ENCODE measurements around the gene TIMM17A. TPM values are rescaled to one million over a fixed set of nuclear protein-coding genes. Genes with fewer than 3 reads are reported as not detected.

TIMM17A gene
- total RNA-seq, 2 experiments from 2014 or later, result 43.8 to 67.2 TPM

DNA sequence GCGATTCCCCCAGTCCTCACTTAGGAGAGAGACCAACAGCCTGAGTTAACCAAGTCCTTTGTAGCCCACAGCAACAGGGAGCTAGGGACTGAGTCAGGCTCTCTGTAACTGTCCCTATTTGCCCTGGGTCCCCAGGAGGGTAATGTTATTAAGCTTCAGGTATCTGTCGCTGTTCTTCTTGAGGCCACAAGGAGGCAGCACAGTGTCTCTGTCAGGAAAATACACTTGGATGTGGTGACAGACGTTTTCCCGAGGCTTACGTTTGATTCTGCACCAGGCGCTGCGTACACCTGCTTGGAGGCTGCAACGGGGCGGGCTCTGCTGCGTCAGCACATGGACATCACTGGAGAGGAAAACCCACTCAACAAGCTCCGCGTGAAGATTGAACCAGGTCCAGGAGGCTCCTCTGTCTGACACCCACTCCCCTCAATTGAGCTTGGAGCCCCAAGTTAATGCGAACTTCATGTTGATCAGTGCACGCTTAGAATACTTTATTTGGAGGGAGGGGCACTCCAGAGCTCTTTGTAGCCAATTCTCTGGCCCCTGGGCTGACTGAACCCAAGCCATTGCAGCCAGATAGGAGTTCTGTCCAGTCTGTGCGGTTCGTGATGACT is 44.4 kb downstream of the TIMM17A start:
- Histone ChIP-seq H3K4me2 (ENCODE audit: low read length) (no peak overlapping the region), H3K36me3 (ENCODE audit: insufficient read depth, low read length) (no peaks in the 10 kb centered on the region), H3K27ac (ENCODE audit: low read depth, low read length, poor library complexity, severe bottlenecking) (no peak overlapping the region), H3K9me2 (ENCODE audit: insufficient read depth, low read length) (no peaks in the 10 kb centered on the region), H3K79me2 (ENCODE audit: insufficient read depth, low read depth, low read length) (no peaks in the 10 kb centered on the region), H3K4me3 (ENCODE audit: low read depth, low read length, poor library complexity, severe bottlenecking) (no peak overlapping the region), H4K20me1 (ENCODE audit: insufficient read depth, low read length) (no peaks in the 10 kb centered on the region), H2AFZ (ENCODE audit: low read length) (no peak overlapping the region), H3K9me3 (ENCODE audit: low read length) (no peaks in the 10 kb centered on the region), H3K4me1 (ENCODE audit: insufficient read depth, low read length, poor library complexity, severe bottlenecking) (no peaks in the 10 kb centered on the region)
- TF ChIP-seq, protein P1, sequence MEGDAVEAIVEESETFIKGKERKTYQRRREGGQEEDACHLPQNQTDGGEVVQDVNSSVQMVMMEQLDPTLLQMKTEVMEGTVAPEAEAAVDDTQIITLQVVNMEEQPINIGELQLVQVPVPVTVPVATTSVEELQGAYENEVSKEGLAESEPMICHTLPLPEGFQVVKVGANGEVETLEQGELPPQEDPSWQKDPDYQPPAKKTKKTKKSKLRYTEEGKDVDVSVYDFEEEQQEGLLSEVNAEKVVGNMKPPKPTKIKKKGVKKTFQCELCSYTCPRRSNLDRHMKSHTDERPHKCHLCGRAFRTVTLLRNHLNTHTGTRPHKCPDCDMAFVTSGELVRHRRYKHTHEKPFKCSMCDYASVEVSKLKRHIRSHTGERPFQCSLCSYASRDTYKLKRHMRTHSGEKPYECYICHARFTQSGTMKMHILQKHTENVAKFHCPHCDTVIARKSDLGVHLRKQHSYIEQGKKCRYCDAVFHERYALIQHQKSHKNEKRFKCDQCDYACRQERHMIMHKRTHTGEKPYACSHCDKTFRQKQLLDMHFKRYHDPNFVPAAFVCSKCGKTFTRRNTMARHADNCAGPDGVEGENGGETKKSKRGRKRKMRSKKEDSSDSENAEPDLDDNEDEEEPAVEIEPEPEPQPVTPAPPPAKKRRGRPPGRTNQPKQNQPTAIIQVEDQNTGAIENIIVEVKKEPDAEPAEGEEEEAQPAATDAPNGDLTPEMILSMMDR (conservative IDR thresholded peaks at IDR 0.05; ENCODE audit: low read length), result peak; percentile 82
- no peak for TF ChIP-seq EZH2phosphoT487 (IDR thresholded peaks at IDR 0.05; ENCODE audit: borderline replicate concordance, low read depth, low read length)
- peak; percentile 59 for DNase-seq (ENCODE audit: low spot score)
- no TSS peak for BruUV-seq (replicated peaks)
- CTCF ChIA-PET (ENCODE audit: unreplicated experiment), result interaction anchor here (0.5 to 1.0 kb wide), 5 partner anchors 13 to 189 kb away, joined by 3 to 6 read pairs (median 3); no protein-coding TSS in a partner anchor
- intact Hi-C loops (cut with micrococcal nuclease; ENCODE audit: unreplicated experiment), result no loop called here
- POLR2A ChIA-PET, result interaction anchor here (0.6 kb wide), 1 partner anchor 133 kb away, joined by 4 read pairs; no protein-coding TSS in a partner anchor

DNA sequence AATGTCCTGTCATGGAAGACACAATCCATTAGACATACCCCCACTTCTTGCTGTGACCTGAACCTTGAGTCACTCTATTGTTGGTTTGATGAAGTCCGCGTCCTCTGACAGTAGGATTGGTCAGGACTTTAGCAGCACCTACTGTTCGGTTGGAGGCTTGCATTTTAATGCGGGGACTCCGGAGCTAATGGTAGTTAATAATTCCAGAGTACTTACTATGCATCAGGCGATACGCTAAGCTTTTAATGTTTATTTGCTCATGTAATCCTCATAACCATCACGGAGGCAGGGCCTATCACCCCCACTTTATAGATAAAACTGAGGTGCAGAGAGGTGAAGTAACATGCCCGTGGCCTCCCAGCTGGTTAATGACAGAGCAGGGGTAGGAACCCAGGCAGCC is 47.2 kb downstream of the TIMM17A start:
- no peak overlapping the region for H3K4me3 ChIP-seq (ENCODE audit: low read depth, low read length, poor library complexity, severe bottlenecking)
- H3K9me2 ChIP-seq (ENCODE audit: insufficient read depth, low read length), result no peaks in the 10 kb centered on the region
- H2AFZ ChIP-seq (ENCODE audit: low read length), result no peak overlapping the region
- no peaks in the 10 kb centered on the region for H3K36me3 ChIP-seq (ENCODE audit: insufficient read depth, low read length)
- TF ChIP-seq, protein P1 (conservative IDR thresholded peaks at IDR 0.05; ENCODE audit: low read length), result 0 out of 2 replicates have a peak, but pooled peaks have one; percentile 20
- TF ChIP-seq EZH2phosphoT487 (IDR thresholded peaks at IDR 0.05; ENCODE audit: borderline replicate concordance, low read depth, low read length), result no peak
- BruUV-seq (replicated peaks), result no TSS peak
- intact Hi-C loops (cut with micrococcal nuclease; ENCODE audit: unreplicated experiment), result no loop called here
- ChIA-PET POLR2A (no interaction called here), CTCF (ENCODE audit: unreplicated experiment) (no interaction called here)
- no peak for DNase-seq (ENCODE audit: low spot score)
- H3K27ac ChIP-seq (ENCODE audit: low read depth, low read length, poor library complexity, severe bottlenecking), result no peak overlapping the region
- no peaks in the 10 kb centered on the region for H3K4me1 ChIP-seq (ENCODE audit: insufficient read depth, low read length, poor library complexity, severe bottlenecking)
- no peak overlapping the region for H3K4me2 ChIP-seq (ENCODE audit: low read length)
- H3K79me2 ChIP-seq (ENCODE audit: insufficient read depth, low read depth, low read length), result no peaks in the 10 kb centered on the region
- no peaks in the 10 kb centered on the region for H4K20me1 ChIP-seq (ENCODE audit: insufficient read depth, low read length)
- no peaks in the 10 kb centered on the region for H3K9me3 ChIP-seq (ENCODE audit: low read length)

DNA sequence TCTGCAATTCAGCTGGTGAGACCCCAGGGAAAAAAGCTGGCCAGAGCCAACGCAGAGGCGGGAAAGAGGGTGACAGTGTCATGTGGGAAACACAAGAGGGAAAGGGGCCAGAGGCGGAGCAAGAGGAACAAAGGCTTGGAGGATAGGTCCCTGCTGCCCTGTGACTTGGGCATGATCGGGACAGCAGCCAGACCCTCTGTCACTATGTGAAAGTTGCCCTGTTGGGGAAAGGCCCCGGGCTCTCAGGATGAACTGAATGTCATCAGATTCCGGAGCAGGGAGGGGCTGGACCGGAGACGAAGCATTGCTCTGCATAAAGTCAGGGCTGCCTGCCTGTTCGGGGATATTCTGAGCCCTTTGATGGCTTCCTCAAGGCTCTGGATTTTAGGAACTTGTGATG is 49.4 kb downstream of the TIMM17A start:
- no peaks in the 10 kb centered on the region for H3K79me2 ChIP-seq (ENCODE audit: insufficient read depth, low read depth, low read length)
- BruUV-seq (replicated peaks), result no TSS peak
- no peaks in the 10 kb centered on the region for H3K9me2 ChIP-seq (ENCODE audit: insufficient read depth, low read length)
- ChIA-PET POLR2A (interaction anchor here (0.6 kb wide), 1 partner anchor 233 kb away, joined by 4 read pairs; no protein-coding TSS in a partner anchor), CTCF (ENCODE audit: unreplicated experiment) (no interaction called here)
- H3K4me3 ChIP-seq (ENCODE audit: low read depth, low read length, poor library complexity, severe bottlenecking), result no peak overlapping the region
- DNase-seq (ENCODE audit: low spot score), result no peak
- H3K4me1 ChIP-seq (ENCODE audit: insufficient read depth, low read length, poor library complexity, severe bottlenecking), result peaks cover 1% of the 10 kb centered on the region
- H3K27ac ChIP-seq (ENCODE audit: low read depth, low read length, poor library complexity, severe bottlenecking), result no peak overlapping the region
- H3K9me3 ChIP-seq (ENCODE audit: low read length), result no peaks in the 10 kb centered on the region
- no peak overlapping the region for H3K4me2 ChIP-seq (ENCODE audit: low read length)
- no peaks in the 10 kb centered on the region for H3K36me3 ChIP-seq (ENCODE audit: insufficient read depth, low read length)
- H2AFZ ChIP-seq (ENCODE audit: low read length), result no peak overlapping the region
- intact Hi-C loops (cut with micrococcal nuclease; ENCODE audit: unreplicated experiment), result no loop called here
- TF ChIP-seq, protein P1 (conservative IDR thresholded peaks at IDR 0.05; ENCODE audit: low read length), result no peak
- no peak for TF ChIP-seq EZH2phosphoT487 (IDR thresholded peaks at IDR 0.05; ENCODE audit: borderline replicate concordance, low read depth, low read length)
- H4K20me1 ChIP-seq (ENCODE audit: insufficient read depth, low read length), result no peaks in the 10 kb centered on the region

All from OCI-LY7 (cell line).